GM18868 (cell line): ENCODE measurements around the gene LRP11.
"Not testable (repeated sequence)": the region's sequence is repeated elsewhere in the genome, so short reads cannot be mapped to it uniquely, and the experiment has no call there.

Experiments used
- ATAC-seq: cut with Tn5 transposase; IDR thresholded peaks from one replicate; pipeline ENCODE4 v1.9.1; 2021; ENCODE audit warnings: mild to moderate bottlenecking, moderate library complexity; ENCODE audit not compliant: unreplicated experiment

Gene LRP11

GRCh38 chr6:149898966-149899365 lies 34.8 kb upstream of the LRP11 start:
- ATAC-seq, result no peak

DNA sequence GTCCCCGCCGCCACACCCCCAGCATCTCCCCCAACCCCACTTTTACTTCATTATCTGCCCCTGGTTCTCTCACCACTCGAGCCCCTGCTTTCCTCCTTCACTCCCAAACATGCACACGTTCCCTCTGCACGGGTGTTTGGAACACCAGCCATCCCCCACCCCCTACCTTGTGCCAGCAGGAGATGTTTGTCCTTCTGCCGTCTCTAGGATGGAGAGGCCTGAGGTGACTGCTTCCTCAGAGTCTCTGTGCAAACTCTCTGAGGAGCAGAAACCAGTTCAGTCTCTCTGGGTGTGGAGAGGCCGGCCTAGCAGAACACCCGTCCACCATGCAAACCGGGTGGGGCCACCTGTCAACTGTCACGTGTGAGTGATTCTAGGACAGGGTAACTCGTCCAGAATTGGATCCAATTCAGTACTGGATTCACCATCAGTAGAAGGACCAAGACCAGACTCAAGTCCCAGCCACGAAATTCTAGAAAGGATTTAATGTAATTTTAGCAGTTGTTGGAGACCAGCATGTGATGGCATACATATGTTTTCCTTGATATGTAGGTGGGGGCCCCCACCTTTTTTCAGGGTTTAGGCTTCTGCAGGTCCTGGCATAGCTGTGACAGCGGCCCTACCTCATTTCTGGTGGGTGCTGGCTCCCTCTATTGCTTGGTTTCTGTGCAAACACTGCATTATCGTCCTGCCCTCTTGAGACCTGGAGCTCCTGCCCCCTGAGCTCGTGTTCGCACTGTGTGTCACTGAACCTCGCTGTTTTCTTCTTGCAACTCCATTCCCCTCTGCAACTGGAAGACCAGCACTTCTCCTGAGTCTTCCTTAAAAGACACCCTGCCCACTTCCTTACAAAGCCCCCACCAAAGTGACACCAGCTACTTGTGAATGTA lies 33.9 kb upstream of the LRP11 start, which contains the start of gene RAET1E:
RAET1E (minus strand) TSS at position 259 of the 890 bp plus-strand sequence. CDS start 7,212 bp downstream, outside the sequence.
- ATAC-seq, result no peak

- no peak for ATAC-seq
Observed at GRCh38 chr6:149897015-149897697, 33.0 kb upstream of the LRP11 start.

GRCh38 chr6:149896491-149896890 lies 32.3 kb upstream of the LRP11 start:
- ATAC-seq, result no peak

DNA sequence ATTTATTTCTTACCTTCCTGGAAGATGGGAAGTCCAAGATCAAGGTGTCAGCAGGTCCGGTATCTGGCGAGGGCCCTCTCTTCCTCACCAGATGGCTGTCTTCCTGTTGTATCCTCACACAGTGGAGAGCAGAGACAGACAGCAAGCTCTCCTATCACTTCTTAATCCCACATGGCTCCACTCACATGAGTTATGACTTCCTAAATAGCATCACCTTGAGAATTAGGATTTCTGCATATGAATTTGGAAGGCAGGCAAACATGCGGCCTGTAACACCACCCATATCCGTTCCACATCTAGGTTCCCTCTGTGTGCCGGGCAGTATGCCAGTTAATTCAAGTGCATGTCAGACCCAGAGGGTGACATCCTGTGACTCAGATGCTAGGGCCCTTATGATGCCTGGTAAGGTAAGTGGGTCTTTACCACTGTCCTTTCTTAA lies 31.7 kb upstream of the LRP11 start:
- ATAC-seq, result no peak

DNA sequence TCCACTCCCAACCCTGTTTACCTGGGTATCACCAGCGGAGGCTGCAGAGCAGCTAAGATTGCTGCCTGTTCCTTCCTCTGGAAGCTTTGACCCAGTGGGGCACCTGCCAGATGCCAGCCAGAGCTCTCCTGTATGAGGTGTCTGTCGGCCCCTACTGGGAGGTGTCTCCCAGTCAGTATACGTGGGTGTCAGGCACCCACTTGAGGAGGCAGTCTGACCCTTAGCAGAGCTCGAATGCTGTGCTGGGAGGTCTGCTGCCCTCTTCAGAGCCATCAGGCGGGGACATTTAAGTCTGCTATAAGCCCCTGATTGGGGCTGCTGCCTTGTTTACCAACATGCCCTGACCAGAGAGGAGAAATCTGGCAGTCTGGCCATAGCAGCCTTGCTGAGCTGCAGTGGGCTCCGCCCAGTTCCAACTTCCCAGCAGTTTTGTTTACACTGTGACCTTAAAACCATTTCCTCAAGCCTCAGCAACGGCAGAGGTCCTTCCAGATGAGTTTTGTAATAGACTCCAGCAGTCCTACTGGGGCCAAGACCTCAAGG lies 31.0 kb upstream of the LRP11 start:
- ATAC-seq, result no peak

DNA sequence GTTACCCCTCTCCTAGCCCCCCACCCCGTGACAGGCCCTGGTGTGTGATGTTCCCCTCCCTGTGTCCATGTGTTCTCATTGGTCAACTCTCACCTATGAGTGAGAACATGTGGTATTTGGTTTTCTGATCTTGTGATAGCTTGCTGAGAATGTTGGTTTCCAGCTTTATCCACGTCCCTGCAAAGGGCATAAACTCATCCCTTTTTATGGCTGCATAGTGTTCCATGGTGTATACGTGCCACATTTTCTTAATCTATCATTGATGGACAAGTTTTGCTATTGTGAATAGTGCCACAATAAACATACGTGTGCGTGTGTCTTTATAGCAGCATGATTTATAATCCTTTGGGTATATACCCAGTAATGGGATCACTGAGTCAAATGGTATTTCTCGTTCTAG lies 27.7 kb upstream of the LRP11 start:
- ATAC-seq, result not testable (repeated sequence)

GRCh38 chr6:149891259-149891658 lies 27.1 kb upstream of the LRP11 start:
- no peak for ATAC-seq

DNA sequence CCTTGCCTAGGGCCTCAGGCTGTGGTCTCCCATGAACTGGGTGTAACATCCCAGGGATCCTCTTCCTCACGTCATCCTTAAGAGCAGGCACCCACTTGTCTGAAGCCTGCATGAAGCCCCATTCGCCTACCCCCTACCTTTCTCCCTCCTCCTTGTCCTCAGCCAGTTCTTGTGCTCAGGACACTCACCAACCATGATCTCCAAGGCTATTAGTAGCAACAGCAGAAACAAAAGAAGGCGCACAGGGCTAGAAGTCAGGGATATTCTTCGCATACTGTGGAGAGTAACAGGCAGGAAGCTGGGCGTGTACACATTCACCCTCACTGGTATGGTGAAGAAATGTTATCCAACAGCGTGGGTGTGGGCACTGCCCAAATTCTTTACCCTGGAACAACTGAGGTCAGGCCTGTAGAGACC lies 26.5 kb upstream of the LRP11 start:
- no peak for ATAC-seq

GRCh38 chr6:149889326-149889725 lies 25.2 kb upstream of the LRP11 start:
- no peak for ATAC-seq

- ATAC-seq, result no peak
Observed at GRCh38 chr6:149888659-149889058, 24.5 kb upstream of the LRP11 start.

DNA sequence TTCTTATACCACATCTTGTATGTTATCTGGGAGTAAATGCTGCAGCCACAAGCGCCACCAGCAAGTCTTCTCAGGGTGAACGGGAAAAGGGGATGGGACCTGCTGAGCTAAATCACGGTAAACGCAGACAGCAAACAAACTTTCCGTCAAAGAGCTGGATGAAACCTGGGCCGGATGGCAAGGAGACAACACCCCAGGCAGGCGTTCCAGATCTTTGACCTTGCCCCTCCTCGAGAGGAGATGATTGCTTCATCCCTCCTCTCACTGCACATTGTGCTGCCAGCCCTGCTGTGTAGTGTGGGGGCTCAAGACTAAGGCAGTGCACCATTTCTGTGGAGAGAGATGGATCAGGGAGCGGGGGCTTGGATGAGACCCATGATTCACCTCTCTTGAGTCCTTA lies 23.9 kb upstream of the LRP11 start:
- ATAC-seq, result no peak

DNA sequence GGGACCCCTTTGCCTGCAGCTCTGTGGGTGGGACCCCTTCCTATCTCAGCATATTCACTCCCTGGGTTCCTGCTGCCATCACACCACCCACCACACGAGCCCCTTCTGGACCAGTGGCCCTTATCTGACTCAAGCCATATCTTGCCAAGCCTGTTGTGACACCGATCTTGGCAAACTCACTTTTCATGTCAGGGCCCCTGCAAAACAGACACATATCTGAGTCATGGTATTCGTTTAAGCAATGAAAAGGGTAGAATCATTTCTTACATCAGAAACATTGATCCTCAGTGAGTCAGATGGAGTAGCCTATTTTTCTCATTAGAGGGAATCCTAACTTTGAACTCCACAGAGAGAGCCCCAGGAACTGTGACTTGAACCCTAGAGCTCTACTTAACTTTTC lies 23.2 kb upstream of the LRP11 start:
- no peak for ATAC-seq

DNA sequence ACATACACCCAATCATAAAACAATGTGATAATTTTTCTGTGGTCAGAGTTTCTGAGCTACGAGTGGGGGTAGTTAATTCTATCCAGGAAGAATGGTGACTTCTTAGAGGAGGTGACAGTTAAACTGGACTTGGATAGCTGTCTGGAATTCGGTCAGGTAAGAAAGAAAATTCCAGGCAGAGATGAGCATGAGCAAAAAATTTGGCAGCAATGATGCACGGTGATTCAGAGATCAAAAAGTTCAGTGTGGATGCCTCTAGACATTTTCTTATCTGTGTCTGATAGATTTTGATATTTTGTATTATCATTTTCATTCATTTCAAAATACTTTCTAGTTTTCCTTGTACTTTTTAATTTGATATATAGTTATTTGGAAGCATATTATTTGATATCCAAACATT lies 21.7 kb upstream of the LRP11 start:
- no peak for ATAC-seq

DNA sequence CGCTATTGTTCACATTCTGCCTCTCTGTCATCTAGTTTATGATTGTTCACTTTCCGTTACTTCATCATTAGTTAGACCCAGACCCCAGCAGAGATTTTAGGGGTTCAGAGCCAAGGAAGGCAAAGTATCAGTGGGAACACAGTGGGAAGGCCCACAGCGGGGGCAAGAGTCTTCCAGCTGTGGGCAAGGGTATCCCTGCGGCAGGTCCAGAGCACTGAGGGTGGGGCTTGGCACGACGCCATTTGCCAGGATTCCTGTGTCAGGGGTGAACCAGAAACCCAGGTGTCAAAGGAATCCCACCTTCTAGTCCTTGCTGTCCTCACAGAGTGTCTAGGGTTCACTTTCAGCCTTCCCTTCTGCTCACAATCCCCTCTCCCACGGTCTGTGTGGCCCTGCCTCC lies 20.5 kb upstream of the LRP11 start:
- no peak for ATAC-seq

- no peak for ATAC-seq
Observed at GRCh38 chr6:149884215-149884614, 20.1 kb upstream of the LRP11 start.

GRCh38 chr6:149881860-149882259 lies 17.7 kb upstream of the LRP11 start:
- no peak for ATAC-seq

DNA sequence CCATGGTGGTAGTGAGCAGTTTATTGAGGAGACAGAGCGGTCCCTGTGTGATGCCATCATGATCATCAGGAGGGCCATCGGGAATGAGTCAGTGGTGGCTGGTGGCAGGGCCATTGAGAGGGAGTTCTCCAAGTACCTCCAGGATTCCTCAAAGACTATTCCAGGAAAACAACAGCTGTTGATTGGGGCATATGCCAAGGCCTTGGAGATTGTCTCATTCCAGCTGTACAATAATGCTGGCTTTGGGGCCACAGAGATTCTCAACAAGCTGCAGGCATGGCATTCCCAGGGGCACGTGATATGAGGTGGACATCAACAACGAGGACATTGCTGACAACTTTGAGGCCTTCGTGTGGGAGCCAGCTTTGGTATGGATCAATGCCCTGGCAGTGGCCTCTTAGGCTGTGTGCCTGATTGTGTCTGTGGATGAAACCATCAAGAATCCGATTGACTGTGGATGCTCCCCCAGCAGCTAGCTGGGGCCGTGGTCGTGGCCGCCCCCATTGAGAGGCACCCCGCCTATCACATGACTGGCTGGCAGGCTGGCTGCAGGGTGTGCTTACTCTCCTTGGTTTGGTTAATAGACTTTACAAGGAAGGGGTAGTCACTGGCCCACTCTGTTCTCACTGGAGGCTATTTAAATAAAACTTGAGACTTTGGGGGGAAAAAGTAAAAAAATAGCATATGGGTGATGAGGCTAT lies 17.1 kb upstream of the LRP11 start:
- ATAC-seq, result no peak

- no peak for ATAC-seq
Observed at GRCh38 chr6:149877659-149878058, 13.5 kb upstream of the LRP11 start.

DNA sequence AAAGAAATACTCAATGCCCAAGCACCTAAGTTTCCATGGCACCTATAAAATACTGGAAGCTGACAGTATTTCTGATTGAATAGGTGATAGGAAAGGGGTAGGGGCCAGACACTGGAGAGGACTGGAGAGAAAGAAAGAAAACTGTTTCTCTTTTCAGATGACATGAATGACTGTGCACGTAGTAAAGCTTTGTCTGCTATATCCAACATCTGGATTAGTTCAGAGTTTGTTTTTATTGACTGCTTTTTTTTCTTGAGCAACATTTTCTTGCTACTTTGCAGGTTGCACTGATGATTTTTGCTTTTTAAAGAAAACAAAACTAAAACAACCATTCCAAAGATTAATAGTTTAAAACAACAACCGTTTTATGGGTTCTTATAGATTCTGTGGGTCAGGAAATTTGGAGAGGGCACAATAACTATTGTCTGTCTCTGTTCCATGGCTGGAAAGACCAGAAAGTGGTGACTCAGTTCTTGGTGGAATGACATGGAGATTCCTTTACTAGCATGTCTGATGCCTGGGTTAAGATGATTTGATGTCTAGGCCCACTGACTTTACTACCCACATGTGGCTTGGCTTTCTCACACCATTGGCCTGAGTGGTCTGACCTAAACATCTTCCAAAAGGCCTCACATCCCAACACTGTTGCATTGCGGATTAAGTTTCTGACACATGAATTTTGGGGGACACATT lies 12.2 kb upstream of the LRP11 start:
- ATAC-seq, result no peak

- no peak for ATAC-seq
Observed at GRCh38 chr6:149872233-149872632, 8.1 kb upstream of the LRP11 start.
